ENCODE results near the gene NDUFB7.

The NDUFB7 gene

GRCh38 chr19:14528419-14529253 lies 43.2 kb downstream of the NDUFB7 start:
- TF ChIP-seq EGR1 (IDR thresholded peaks at IDR 0.05), result no peak
- TF ChIP-seq ZBTB7A (IDR thresholded peaks at IDR 0.05; ENCODE audit: low read depth), result 0 out of 2 replicates have a peak, but pooled peaks have one; percentile 40
- 0 out of 2 replicates have a peak, but pooled peaks have one; percentile 23 for TF ChIP-seq TCF12 (IDR thresholded peaks at IDR 0.05; ENCODE audit: low read depth)
- TF ChIP-seq TAF1 (IDR thresholded peaks at IDR 0.05; ENCODE audit: low read depth), result no peak
- TF ChIP-seq EP300 (IDR thresholded peaks at IDR 0.05; ENCODE audit: borderline replicate concordance), result no peak
- TF ChIP-seq RAD21 (IDR thresholded peaks at IDR 0.05; ENCODE audit: low read depth), result no peak
- no peak for TF ChIP-seq USF1 (IDR thresholded peaks at IDR 0.05)
- peak; percentile 42; the same call in 1 of the 2 replicates for TF ChIP-seq CEBPB (IDR thresholded peaks at IDR 0.05)
- no peak for TF ChIP-seq FOXM1 (IDR thresholded peaks at IDR 0.05; ENCODE audit: borderline replicate concordance, low read depth)

GRCh38 chr19:14526423-14526822 lies 45.4 kb downstream of the NDUFB7 start:
- TF ChIP-seq REST (IDR thresholded peaks at IDR 0.05; ENCODE audit: low read depth) (no peak), CREB1 (IDR thresholded peaks at IDR 0.05; ENCODE audit: low read depth) (no peak), TAF1 (IDR thresholded peaks at IDR 0.05; ENCODE audit: low read depth) (no peak), NFIC (IDR thresholded peaks at IDR 0.05) (no peak), CEBPB (IDR thresholded peaks at IDR 0.05) (no peak), ZBTB7A (IDR thresholded peaks at IDR 0.05; ENCODE audit: low read depth) (no peak), RAD21 (IDR thresholded peaks at IDR 0.05; ENCODE audit: low read depth) (no peak), YY1 (IDR thresholded peaks at IDR 0.05; ENCODE audit: low read depth) (no peak), TCF12 (IDR thresholded peaks at IDR 0.05; ENCODE audit: low read depth) (no peak), USF1 (IDR thresholded peaks at IDR 0.05) (no peak), EGR1 (IDR thresholded peaks at IDR 0.05) (no peak), FOXM1 (IDR thresholded peaks at IDR 0.05; ENCODE audit: borderline replicate concordance, low read depth) (no peak), EP300 (IDR thresholded peaks at IDR 0.05; ENCODE audit: borderline replicate concordance) (no peak), MAX (IDR thresholded peaks at IDR 0.05) (no peak), TEAD4 (IDR thresholded peaks at IDR 0.05) (no peak)

GRCh38 chr19:14525729-14526128 lies 46.1 kb downstream of the NDUFB7 start:
- no peak for TF ChIP-seq CEBPB (IDR thresholded peaks at IDR 0.05)
- TF ChIP-seq NFIC (IDR thresholded peaks at IDR 0.05), result no peak
- TF ChIP-seq TCF12 (IDR thresholded peaks at IDR 0.05; ENCODE audit: low read depth), result no peak
- no peak for TF ChIP-seq EP300 (IDR thresholded peaks at IDR 0.05; ENCODE audit: borderline replicate concordance)
- no peak for TF ChIP-seq CREB1 (IDR thresholded peaks at IDR 0.05; ENCODE audit: low read depth)
- no peak for TF ChIP-seq USF1 (IDR thresholded peaks at IDR 0.05)
- TF ChIP-seq RAD21 (IDR thresholded peaks at IDR 0.05; ENCODE audit: low read depth), result no peak
- TF ChIP-seq FOXM1 (IDR thresholded peaks at IDR 0.05; ENCODE audit: borderline replicate concordance, low read depth), result no peak
- no peak for TF ChIP-seq TEAD4 (IDR thresholded peaks at IDR 0.05)
- no peak for TF ChIP-seq EGR1 (IDR thresholded peaks at IDR 0.05)
- no peak for TF ChIP-seq REST (IDR thresholded peaks at IDR 0.05; ENCODE audit: low read depth)
- TF ChIP-seq MAX (IDR thresholded peaks at IDR 0.05), result no peak
- TF ChIP-seq ZBTB7A (IDR thresholded peaks at IDR 0.05; ENCODE audit: low read depth), result no peak
- TF ChIP-seq TAF1 (IDR thresholded peaks at IDR 0.05; ENCODE audit: low read depth), result no peak
- TF ChIP-seq YY1 (IDR thresholded peaks at IDR 0.05; ENCODE audit: low read depth), result no peak

- no peak for TF ChIP-seq TEAD4 (IDR thresholded peaks at IDR 0.05)
- no peak for TF ChIP-seq ZBTB7A (IDR thresholded peaks at IDR 0.05; ENCODE audit: low read depth)
- TF ChIP-seq NFIC (IDR thresholded peaks at IDR 0.05), result no peak
- no peak for TF ChIP-seq CEBPB (IDR thresholded peaks at IDR 0.05)
- TF ChIP-seq YY1 (IDR thresholded peaks at IDR 0.05; ENCODE audit: low read depth), result no peak
- TF ChIP-seq RAD21 (IDR thresholded peaks at IDR 0.05; ENCODE audit: low read depth), result no peak
- TF ChIP-seq TCF12 (IDR thresholded peaks at IDR 0.05; ENCODE audit: low read depth), result no peak
- TF ChIP-seq EGR1 (IDR thresholded peaks at IDR 0.05), result no peak
- no peak for TF ChIP-seq FOXM1 (IDR thresholded peaks at IDR 0.05; ENCODE audit: borderline replicate concordance, low read depth)
- TF ChIP-seq CREB1 (IDR thresholded peaks at IDR 0.05; ENCODE audit: low read depth), result no peak
- no peak for TF ChIP-seq TAF1 (IDR thresholded peaks at IDR 0.05; ENCODE audit: low read depth)
- no peak for TF ChIP-seq USF1 (IDR thresholded peaks at IDR 0.05)
- TF ChIP-seq EP300 (IDR thresholded peaks at IDR 0.05; ENCODE audit: borderline replicate concordance), result no peak
- TF ChIP-seq REST (IDR thresholded peaks at IDR 0.05; ENCODE audit: low read depth), result no peak
These were observed 51.3 kb downstream of the NDUFB7 start for GRCh38 chr19:14520543-14520942.

Measured in Ishikawa (cell line).